ENCODE data around the gene RANBP6.
A peak's percentile ranks its signal among the peaks of the same experiment; 100 is the strongest.

The RANBP6 gene

DNA sequence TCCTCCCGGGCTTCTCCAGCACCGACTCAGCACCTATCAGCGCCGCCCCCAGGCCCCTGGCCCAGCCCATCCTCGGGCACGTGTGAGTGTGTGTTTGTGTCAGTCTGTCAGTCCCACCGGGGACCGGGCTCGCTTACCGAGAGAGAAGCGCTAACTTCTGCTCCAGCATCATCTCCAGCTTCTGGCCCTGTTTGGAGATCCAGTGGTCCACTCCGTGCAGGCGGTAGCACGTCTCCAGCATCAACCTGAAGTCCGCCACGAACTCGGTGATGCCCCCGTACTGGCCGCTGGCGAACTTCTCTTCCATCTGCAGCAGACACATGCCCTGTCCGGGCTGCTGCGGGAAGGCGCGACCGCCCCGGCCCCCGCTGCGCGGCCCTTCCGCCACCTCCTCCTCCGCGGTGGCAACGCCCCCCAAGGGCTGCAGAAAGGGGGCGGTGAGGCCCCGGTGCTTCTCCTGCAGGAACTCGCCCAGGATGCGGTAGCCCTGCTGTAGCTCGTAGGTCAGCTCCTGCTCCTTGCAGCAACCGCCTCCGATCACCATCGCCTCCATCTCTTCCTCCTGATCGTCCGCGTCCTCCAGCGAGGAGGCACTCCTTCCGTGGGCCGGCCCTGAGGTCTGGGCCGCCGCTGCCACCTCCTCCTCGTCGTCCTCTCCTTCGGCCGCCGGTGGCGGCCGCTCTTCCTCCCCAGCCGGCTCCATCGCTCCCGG, 8.2 kb downstream of the RANBP6 start:
- DNase-seq (ENCODE audit: low read depth) = peak; percentile 78

GRCh38 chr9:6006749-6007057, 8.7 kb downstream of the RANBP6 start:
- DNase-seq (ENCODE audit: low read depth) = no peak

- DNase-seq (ENCODE audit: low read depth) = no peak
Observed at GRCh38 chr9:6000955-6001354, 14.5 kb downstream of the RANBP6 start.

DNA sequence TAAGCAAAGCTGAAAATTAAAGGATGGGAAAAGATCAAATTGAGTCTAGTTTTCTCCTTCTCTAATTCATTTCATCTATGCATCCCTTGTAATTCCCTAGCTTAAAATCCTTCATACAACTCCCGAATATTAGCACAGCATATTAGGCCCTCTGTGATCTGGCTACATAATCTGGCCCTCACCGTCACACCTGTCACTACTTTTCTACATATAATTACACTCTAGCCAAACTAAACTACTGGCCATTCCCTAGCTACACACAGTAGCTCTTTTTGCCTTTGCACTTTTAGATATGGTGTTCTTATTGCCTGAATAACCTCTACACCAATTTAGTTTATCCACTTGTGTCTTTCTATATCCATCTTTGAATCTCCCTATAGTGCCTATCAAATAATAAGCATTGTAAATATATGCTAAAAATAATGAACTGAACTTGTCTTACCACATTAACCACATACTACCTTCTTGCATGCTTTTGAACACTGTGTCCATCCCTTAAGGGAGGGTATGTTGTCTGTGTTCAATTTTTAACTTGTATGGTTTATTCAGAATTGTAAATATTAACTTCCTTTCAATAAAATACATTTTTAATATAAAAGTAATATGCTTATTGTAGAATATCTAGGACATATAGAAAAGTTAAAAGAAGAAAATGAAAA, 15.9 kb downstream of the RANBP6 start:
- DNase-seq (ENCODE audit: low read depth) = no peak

GRCh38 chr9:5994493-5994892, 20.9 kb downstream of the RANBP6 start:
- peak; percentile 26 for DNase-seq (ENCODE audit: low read depth)

- no peak for DNase-seq (ENCODE audit: low read depth)
Observed at GRCh38 chr9:5988265-5988664, 27.2 kb downstream of the RANBP6 start.

DNA sequence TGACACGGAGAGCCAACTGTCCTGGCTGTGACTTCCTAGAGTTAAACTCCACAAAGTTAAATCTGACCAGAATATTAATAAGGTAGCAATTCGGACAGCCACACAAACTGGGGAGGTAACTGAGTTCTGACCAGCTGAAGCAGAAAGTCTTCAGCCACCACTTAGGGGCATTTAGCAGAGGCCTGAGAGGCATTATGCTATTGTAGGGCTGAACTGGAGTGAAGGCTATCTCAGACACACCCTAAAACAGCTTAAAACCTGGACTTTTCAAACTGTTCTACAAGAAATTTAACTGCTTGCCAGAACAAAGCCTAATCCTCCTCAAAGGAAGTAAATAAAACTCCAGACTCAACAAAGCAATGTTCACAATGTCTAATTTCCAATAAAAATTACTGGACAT, 32.4 kb downstream of the RANBP6 start:
- no peak for DNase-seq (ENCODE audit: low read depth)

DNA sequence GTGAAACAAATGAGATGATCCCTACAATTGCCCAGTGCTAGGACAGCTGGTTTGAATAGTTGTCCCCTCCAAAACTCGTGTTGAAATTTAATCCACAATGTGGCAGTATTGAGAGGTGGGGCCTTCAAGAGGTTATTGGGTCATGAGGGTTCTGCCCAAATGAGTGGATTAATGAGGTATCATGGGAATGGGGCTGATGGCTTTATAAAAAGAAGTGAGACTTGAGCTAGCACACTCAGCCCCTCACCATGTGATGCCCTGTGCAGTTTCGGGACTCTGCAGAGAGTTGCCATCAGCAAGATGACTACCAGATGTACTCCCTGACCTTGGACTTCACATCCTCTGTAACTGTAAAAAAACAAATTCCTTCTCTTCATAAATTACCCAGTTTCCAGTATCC, 33.1 kb downstream of the RANBP6 start:
- no peak for DNase-seq (ENCODE audit: low read depth)

DNA sequence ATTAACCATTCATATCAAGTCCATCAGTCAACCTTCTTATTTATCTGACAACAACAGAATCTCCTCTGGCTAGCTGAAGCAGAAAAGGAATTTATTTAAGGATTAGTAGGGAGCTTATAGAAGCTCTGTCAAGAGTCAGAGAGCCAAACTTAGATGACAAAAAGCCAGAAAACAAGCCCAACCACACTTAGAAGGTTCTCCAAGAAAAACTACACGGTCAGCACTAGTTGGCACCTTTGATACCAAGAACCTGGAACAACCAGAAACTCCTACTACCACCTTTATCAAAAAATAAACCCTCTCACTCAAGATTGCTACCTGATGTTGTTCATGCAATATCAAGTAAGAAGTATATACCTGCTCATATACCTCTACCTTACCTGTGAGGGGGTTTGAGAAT, 36.9 kb downstream of the RANBP6 start:
- DNase-seq (ENCODE audit: low read depth) = no peak

DNA sequence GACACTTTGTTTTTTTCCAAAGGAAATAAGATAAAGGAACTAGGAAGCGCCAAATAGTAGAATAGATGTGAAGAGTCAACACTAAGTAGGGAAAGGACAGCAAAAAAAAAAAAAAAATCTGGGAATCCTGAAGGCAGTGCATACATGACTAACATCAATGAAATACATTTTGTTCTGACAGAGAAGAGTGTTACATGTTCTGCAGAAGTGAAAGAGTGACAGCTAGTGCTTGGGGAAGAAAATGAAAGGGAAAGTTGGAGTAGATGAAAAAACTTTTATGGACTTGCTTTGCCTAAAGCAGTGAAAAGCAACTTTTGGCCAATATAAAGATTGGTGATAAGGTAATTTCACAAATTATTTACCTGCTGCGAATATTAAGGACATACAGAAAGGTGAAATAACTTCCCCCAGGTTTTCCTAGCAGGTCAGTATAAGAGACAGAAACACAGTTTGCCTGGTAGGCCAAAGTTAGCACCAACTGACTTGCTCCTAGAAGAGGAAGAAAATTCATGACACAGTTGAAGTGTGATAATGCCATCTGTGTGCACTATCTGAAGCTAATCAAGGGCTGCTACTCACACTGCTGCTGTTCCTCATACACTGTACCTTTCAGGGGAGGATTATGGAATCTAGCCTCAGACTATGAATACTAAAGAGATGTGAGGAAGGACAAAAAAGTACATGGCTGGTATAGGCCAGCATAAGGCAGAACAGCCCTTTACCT, 38.6 kb downstream of the RANBP6 start:
- DNase-seq (ENCODE audit: low read depth) = peak; percentile 42

DNA sequence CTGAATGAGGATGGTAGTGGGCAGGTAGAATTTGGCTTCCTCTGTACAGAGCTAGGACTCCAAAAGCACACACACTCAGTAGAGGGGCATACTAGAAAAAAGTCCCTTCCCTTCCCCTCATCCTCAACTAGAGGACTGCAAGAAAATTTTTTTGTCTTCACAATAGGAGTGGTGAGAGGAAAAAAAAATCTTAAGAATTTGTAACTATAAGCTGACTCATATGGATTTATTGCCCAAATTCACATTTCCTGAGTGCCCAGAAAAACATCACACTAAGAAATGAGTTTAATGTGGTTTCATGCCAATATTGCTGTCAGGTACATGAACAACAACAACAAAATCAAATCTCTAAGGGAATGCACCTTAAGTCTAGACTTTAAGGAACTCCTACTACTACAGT, 43.7 kb downstream of the RANBP6 start:
- peak; percentile 52 for DNase-seq (ENCODE audit: low read depth)
